Stimulated activated effector memory CD8-positive, alpha-beta T cell treated with anti-CD3 and anti-CD28 coated beads, Interleukin-12 subunit alpha, Interleukin-12 subunit beta, amount 100 ng/mL, for 72 hours (primary cell): ENCODE results near the gene PXYLP1.

Experiments used
- ATAC-seq: fragments of 150-1000 bp; cut with Tn5 transposase; 2 replicates; pipeline ENCODE4 v1.10.0; 2021
- DNase-seq, 2 donors: peaks; one replicate each; pipeline ENCODE4 v3.0.0; 2021 to 2022; ENCODE audit warnings: low spot score in 2 of 2
- H3K27ac Mint-ChIP-seq: one replicate; pipeline ENCODE4 v1.8.0; 2022; ENCODE audit warnings: mild to moderate bottlenecking, mixed read lengths
- H3K36me3 Mint-ChIP-seq: one replicate; pipeline ENCODE4 v1.8.0; 2022; ENCODE audit warnings: mild to moderate bottlenecking, mixed read lengths
- H3K4me1 Mint-ChIP-seq: one replicate; pipeline ENCODE4 v1.8.0; 2022; ENCODE audit warnings: mixed read lengths
- H3K4me3 Mint-ChIP-seq: one replicate; pipeline ENCODE4 v1.8.0; 2022; ENCODE audit warnings: mild to moderate bottlenecking, mixed read lengths
- H3K9me3 Mint-ChIP-seq: one replicate; pipeline ENCODE4 v1.8.0; 2022; ENCODE audit warnings: mixed read lengths

Gene PXYLP1

DNA sequence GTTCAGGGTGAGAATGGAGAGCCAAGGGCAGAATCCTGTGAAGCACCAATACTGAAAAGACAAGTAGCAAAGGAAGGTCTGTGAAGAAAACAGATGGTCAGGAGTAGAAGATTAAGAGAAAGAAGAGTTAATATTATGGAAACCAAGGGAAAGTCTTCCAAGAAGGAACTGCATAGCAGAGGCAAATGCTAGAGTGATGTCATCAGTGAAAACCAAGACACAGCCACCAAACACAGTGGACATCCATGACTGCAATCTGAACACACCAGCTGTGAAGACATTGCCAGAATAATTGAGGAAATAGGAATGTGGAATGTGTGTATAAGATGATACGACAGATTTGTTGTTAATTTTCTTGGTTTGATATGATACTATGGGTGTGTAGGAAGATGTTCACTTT, 109.9 kb downstream of the PXYLP1 start:
- DNase-seq, result no peak
- no peaks in the 10 kb centered on the region for H3K9me3 Mint-ChIP-seq
- H3K36me3 Mint-ChIP-seq, result no peaks in the 10 kb centered on the region
- no peak for ATAC-seq
- no peak overlapping the region for H3K4me3 Mint-ChIP-seq
- H3K27ac Mint-ChIP-seq, result no peak overlapping the region
- no peaks in the 10 kb centered on the region for H3K4me1 Mint-ChIP-seq

DNA sequence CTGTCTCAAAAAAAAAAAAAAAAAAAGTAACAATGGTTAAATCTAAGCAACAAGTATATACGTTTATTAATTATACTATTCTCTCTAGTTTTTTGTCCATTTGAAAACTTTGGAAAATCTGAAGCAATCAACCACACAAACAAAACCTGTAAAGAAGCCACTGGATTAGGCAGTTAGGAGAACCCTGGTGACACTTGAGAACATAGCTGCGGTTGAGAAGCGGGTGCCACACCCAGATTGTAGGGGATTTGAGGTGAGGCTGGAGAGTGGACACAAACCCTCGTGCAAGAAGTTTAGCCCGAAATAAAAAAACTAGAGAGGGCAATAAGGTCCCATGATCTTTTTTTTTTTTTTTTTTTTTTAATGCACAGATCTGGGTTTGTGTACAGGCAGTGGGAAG, 110.8 kb downstream of the PXYLP1 start:
- H3K4me1 Mint-ChIP-seq, result no peaks in the 10 kb centered on the region
- no peaks in the 10 kb centered on the region for H3K9me3 Mint-ChIP-seq
- DNase-seq (no peak), ATAC-seq (no peak)
- H3K27ac Mint-ChIP-seq, result no peak overlapping the region
- H3K4me3 Mint-ChIP-seq, result no peak overlapping the region
- H3K36me3 Mint-ChIP-seq, result no peaks in the 10 kb centered on the region

DNA sequence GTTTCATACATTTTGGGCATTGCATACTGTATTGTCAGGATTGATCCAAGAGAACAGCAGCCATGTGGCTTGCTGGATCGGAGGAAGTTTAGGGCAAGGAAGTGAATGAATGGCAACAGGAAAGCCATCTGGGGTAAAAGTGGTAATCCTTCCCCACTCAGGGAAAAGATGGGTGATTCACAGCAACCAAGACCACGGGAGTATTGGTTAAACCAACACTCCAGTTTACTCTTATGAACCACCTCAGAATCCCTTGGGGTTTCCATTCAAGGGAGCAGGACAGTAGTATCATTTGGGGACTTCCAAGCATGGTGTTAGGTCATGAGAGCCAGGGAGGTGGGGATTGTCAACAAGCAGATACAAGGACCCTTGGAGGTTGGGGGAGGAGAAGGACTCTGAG, 111.5 kb downstream of the PXYLP1 start:
- ATAC-seq (no peak), DNase-seq (no peak)
- no peaks in the 10 kb centered on the region for H3K4me1 Mint-ChIP-seq
- no peaks in the 10 kb centered on the region for H3K36me3 Mint-ChIP-seq
- H3K9me3 Mint-ChIP-seq, result no peaks in the 10 kb centered on the region
- no peak overlapping the region for H3K4me3 Mint-ChIP-seq
- no peak overlapping the region for H3K27ac Mint-ChIP-seq

DNA sequence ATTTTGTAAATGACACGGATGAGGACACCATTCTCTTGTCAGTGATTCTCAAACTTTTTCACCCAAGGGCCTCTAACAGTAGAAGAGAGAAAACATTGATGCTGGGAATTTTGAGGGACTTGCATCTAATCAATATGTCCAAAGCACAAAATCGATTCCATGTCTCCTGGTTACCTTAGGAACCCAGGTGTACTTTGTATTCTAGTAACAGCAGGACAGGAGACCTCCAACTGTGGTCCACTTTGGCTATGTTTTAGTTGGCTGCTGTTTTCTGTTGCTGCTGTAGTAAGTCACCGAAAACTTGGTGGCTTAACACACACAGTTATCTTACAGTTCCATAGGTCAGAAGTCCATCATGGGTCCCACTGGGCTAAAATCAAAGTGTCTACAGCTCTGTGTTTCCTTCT, 112.2 kb downstream of the PXYLP1 start:
- H3K4me1 Mint-ChIP-seq, result no peaks in the 10 kb centered on the region
- DNase-seq, result no peak
- H3K27ac Mint-ChIP-seq, result no peak overlapping the region
- no peaks in the 10 kb centered on the region for H3K9me3 Mint-ChIP-seq
- no peak overlapping the region for H3K4me3 Mint-ChIP-seq
- no peak for ATAC-seq
- H3K36me3 Mint-ChIP-seq, result no peaks in the 10 kb centered on the region
